HL-60/S4 treated with retinoic acid at 250 ng/mL for 4 days and 3 days (cell line): Measurements from ENCODE around the gene COMT.

Experiments used
- in situ Hi-C: fragments of 300-500 bp; cut with MboI; formaldehyde crosslinking; loops from 2 replicates; pipeline ENCODE4 v1.7.0; 2022; ENCODE audit warnings: low sequenced_read_pairs

COMT gene

DNA sequence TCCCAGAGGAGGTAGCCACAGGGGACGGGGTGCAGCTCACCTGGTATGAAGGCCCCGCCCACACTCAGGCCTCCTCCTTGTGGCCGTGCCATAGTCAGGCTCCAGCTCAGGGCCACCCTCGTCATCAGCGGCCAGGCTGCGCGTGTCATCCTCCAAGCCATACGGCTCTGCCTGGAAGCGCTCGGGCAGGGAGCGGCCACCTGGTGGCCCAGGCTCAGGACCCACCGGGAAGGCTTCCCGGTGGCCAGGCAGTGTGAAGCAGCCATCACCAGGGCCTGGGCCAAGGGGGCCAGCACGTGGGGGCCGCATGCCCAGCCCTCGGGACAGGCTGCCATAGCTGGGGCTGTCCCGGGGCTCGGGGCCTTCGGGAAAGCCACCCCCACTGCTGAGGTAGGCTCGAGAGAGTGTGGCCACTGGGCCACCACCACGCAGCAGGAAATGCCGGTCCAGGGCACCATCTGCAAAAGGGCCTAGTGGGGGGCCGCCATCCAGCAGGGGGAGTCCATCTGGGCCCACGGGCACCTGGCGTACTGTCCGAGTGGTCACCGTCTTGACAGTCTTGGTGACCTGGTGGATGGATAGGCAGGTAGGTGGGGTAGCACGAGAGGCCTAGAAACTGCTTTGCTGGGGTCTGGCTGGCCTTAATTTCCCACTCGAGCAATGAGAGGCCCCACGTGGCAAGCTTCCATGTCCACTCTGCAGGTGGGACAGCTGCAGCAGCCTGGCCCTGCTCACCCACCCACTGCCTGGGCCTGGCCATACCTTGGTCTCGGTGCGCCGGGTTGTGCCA is 39.8 kb downstream of the COMT start:
- in situ Hi-C loops = no loop called here

- in situ Hi-C loops = no loop called here
Measured at GRCh38 chr22:19981961-19982920, 40.7 kb downstream of the COMT start.

GRCh38 chr22:19982991-19983578 is 41.5 kb downstream of the COMT start:
- in situ Hi-C loops = no loop called here

DNA sequence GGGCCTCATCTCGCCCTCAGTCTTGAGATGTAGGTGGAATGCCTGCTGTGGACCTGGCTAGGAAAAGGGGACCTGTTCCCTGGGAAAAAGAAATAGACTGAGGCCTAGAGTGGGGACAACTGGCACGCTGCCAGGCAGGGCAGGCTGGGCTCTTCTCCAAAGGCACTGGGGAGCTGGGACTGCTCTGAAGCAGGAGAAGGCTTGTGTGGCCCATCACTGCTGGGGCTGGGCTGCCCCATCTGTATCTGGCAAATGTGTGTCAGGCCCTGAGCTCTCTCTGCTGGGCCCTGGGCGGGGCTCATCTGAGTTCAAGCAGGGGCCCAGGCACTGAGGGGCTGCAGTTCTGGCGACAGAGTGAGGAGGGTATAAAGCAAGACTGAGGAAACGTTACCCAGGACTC is 42.2 kb downstream of the COMT start:
- in situ Hi-C loops = no loop called here

DNA sequence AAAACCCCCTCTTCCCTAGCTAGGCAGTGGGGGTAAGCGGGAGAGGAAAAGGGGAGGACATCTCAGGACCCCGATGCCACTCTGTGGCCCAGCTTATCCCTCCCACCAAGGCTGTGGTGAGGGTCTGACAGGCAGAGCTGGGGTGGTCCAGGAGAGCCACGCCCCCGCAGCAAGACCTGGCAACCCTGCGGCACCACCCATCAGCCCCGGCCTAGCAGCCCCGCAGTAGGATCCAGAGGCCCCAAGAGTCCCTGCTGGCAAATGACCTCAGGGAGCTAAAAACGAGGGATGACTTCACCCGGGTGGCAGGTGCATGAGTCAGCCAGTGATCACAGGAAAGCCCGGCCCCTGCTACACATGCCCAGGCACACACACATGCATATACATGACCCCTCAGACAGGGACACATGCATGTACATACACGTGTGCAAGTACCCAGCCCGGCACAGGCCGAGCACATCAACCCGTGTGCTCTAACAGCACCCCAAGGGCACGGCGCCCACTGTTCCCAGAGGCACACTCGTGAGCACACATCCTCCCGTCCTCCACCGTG is 42.7 kb downstream of the COMT start:
- in situ Hi-C loops = no loop called here

GRCh38 chr22:19984851-19985811 is 43.6 kb downstream of the COMT start:
- in situ Hi-C loops = no loop called here

- in situ Hi-C loops = no loop called here
Measured at GRCh38 chr22:19986011-19986409, 44.4 kb downstream of the COMT start.

DNA sequence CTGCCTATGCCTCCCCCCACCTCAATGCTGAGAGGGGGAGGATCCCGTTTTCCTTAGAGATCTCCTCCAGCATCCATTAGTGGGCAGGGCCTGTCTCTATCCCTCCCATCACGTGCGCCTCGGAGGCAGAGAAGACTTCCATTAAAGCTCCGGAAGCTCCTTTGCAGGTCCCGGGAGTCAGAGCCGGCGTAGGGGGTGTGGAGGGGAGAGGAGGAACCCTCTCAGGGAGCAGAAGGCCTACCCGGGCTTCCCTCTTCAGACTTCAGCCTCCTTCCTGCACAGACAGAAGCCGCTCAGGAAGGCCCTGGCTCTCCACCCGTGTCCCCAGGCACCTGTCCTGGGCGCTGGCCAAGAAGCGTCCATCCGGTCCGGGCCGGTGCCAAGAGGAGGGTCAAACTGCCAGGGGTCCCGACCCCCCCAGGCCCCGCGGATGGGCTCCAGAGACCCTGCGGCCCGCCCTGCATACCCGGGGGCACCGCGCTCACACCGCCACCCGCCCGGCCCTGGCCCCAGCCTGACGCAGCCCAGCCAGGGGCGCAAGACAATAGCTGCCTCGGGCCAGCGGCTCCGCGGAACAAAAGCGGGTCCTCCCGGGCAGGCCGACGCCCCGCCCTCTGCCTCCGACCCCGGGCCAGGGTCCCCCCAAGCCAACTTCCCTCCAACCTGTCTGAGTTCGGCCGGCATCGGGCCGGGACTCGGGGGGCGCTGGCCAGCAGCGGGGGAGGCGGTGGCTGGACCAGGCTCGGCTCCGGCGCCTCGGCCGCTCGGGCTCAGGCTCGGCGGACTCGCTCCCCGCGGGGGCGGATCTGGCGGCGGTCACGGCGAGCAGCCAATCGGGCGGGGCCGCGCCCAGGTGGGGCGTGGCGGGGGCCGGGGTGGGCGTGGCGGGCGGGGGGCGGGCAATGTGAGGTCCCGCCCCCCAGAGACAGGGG is 45.1 kb downstream of the COMT start:
- in situ Hi-C loops = no loop called here

DNA sequence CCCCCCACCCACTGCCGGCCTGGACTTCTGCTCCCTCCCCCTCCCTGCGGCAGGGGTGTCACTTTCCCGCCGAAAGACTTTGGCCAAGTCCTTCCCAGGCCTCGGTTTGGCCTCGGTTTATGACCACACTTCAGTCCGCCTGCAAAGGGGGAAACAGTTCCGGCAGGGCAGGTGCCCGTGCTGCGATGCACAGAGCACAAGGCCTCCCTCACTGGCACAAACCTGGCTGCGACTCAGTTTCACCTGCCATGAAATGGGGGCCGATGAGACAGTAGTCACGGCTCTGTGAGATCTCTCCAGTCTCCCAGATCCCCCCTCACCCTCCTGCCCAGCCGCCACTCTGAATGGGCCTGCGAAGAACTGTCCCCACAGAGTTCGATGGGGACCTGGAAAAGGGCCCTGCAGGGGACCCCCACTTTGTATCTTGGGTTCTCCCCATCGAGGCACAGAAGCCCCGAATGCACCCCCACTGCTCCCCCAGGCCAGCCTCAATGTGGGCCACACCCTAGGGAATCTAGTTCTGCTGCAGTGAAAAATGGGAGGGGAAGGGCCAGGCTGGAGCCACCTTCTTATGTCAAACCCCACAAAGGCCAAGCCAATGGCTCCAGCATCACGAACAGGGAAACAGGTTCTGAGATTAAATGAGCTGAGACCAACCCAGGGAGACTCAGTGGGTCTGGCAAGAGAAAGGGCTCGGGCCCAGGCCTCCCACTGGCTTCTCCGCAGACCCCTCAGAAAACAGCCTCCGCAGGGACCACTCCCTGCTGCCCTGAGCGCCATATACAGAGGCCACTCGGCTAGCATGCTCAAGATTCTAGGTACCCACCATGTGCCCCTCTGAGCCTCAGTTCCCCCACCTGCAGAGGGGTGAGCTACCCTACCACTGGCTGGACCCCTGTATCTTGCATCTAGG is 46.1 kb downstream of the COMT start:
- in situ Hi-C loops = no loop called here

- in situ Hi-C loops = no loop called here
Measured at GRCh38 chr22:19988331-19988808, 46.8 kb downstream of the COMT start.

DNA sequence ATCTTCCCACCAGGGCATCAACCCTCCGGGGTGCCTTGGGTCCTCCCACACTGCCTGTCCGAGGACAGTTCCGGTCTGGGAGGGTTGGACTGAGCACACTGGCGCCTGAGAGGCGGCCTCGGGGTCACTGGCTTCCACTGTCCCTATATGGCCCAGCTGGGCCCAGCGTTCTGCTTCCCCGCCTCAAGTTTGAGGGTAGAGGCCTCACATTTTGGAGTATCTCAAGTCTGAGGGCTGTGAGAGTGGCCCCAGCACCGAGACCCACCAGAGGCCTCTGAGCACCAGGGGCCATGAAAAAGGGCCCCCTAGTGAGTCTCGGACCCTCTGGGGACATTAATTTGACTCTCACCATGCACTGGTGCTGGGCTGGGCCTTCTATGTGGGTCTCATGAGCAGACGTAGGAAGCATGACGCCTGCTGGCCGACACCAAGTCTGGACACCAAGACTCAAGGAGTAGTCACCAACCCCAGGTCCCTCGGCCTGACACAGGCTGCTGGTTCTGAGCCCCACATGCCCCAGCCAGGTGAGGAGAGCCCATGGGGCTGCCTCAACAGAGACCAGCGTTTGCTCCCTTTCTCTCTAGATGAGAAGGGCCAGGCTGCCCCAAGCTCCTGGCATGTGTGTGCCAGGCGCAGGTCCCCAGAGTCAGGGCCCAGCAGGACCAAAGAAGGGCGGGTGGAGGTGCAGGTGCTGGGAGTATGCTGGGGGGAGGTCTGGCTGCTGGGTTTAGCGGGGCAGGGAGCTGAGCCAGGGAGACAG is 47.6 kb downstream of the COMT start:
- in situ Hi-C loops = no loop called here

DNA sequence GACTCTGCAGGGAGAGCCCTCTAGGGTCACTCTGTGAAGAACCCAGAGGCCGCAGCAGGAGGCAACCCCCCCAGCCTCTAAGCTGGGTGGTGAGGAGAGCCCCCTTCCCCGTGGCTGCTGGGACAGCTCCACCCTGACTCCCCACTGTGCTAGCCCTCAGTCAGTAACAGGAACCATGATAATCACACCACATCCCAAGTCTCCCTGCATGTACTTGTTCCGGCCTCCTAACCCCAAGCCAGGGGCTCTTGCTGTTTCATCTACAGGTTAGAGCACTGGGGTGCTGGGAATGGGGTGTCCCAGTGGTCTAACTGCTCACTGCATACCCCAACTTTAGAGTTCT is 48.1 kb downstream of the COMT start:
- in situ Hi-C loops = no loop called here

DNA sequence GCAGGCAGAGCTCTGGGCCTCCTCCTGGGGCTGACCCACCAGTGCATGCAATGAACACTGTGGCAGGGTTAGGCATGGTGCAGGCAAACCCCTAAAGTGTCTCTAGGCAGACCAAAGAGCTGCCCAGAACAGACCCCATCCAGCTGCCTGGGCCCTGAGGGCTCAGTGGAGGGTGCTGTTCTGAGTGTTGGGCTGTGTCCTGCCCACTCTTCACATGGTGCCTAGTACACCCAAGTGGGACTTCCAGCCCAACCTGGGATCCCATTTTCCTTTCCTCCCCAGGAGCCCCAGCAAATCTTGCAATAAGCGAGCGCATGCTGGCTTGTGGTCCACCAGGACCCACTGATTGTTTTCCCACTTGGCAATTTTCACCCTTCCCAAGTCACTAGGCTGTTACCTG is 48.6 kb downstream of the COMT start:
- in situ Hi-C loops = no loop called here

- in situ Hi-C loops = no loop called here
Measured at GRCh38 chr22:19990609-19991394, 49.2 kb downstream of the COMT start.

GRCh38 chr22:19991395-19991644 is 49.7 kb downstream of the COMT start:
- in situ Hi-C loops = no loop called here

DNA sequence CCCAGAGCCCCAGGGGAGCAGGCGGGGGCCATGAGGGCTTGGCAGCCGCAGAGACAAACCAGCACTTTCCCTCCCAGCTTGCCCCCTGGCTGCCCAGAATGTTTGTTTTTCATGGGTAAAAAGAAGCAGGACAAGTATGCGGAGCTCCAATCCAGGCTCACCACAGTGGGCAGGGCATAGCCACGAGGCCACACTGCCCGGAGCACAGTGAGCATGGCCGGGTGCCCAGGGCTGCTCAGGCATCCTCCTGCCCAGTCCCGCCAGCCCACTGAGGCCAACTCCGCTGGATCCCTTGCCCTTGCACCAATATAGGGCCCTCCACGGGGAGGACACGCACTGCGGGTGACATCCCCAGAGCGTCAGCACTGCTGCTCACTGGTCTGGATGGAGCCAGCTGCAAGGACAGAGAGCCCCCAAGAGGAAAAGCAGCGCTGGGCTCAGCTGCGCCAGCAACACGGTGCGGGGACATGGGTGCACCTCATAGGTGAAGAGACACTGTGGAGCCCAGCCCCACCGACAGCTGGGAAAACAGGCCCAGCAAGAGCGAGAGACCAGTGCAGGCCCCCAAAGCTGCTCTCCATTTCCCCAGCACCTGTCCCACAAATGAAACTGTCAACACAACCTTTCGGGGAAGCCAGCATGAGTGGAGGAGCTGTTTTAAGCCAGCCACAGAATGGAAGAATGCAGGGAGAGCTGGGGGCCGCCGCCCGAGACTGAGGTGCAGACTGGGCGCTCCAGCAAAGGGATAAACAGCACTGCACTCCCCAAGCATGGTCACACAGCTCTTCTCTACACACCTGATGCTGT is 50.3 kb downstream of the COMT start:
- in situ Hi-C loops = no loop called here
